GM23338 (cell line): ENCODE results near the gene OR2G2.

Source experiments
- CREB1 ChIP-seq: fragments of 250-450 bp; sonication (Bioruptor Pico); IDR thresholded peaks from 2 replicates; pipeline ENCODE4 v1.5.0; 2020; ENCODE audit warnings: low read depth, mild to moderate bottlenecking, moderate library complexity
- EZH2 ChIP-seq: fragments of 200-600 bp; sonication (generic); IDR thresholded peaks from one replicate; pipeline ENCODE4 v1.8.0; 2017; ENCODE audit warnings: antibody characterized with exemption, mild to moderate bottlenecking, low read depth; ENCODE audit not compliant: unreplicated experiment
- EZH2phosphoT487 ChIP-seq: fragments of 200-600 bp; sonication (generic); IDR thresholded peaks from one replicate; pipeline ENCODE4 v1.8.1; 2018; ENCODE audit warnings: antibody characterized with exemption; ENCODE audit not compliant: unreplicated experiment
- JUNB ChIP-seq: IDR thresholded peaks from one replicate; pipeline ENCODE4 v1.6.1; 2016; ENCODE audit warnings: antibody characterized with exemption; ENCODE audit not compliant: unreplicated experiment
- NANOG ChIP-seq: IDR thresholded peaks from 2 replicates; pipeline ENCODE4 v1.6.1; 2016; ENCODE audit warnings: antibody characterized with exemption, borderline replicate concordance
- POLR2AphosphoS5 ChIP-seq: IDR thresholded peaks from 2 replicates; pipeline ENCODE4 v1.6.1; 2016; ENCODE audit warnings: antibody characterized with exemption, low read depth
- ZNF114 ChIP-seq: fragments of 250-450 bp; sonication (Bioruptor Pico); IDR thresholded peaks from 2 replicates; pipeline ENCODE4 v1.5.0; 2020; ENCODE audit warnings: mild to moderate bottlenecking, moderate library complexity
- TF ChIP-seq, protein P1 (sequence below), 2 experiments: fragments of 200-600 bp in 1 of 2; sonication (generic) in 1 of 2; conservative IDR thresholded peaks; 2 replicates each; pipeline versions ENCODE4 v1.5.1 to v1.6.1; 2016 to 2017; ENCODE audit warnings: antibody characterized with exemption in 2 of 2, low read depth in 2 of 2, mild to moderate bottlenecking in 2 of 2, moderate library complexity in 1 of 2
- TF ChIP-seq, protein P2 (sequence below): IDR thresholded peaks from one replicate; pipeline ENCODE4 v1.6.1; 2018; ENCODE audit warnings: antibody characterized with exemption; ENCODE audit not compliant: unreplicated experiment

- TF ChIP-seq EZH2 (no peak), CREB1 (CRISPR knock-in tag) (no peak), EZH2phosphoT487 (no peak), POLR2AphosphoS5 (no peak), JUNB (no peak), NANOG (no peak), ZNF114 (no peak)
- TF ChIP-seq, protein P1, sequence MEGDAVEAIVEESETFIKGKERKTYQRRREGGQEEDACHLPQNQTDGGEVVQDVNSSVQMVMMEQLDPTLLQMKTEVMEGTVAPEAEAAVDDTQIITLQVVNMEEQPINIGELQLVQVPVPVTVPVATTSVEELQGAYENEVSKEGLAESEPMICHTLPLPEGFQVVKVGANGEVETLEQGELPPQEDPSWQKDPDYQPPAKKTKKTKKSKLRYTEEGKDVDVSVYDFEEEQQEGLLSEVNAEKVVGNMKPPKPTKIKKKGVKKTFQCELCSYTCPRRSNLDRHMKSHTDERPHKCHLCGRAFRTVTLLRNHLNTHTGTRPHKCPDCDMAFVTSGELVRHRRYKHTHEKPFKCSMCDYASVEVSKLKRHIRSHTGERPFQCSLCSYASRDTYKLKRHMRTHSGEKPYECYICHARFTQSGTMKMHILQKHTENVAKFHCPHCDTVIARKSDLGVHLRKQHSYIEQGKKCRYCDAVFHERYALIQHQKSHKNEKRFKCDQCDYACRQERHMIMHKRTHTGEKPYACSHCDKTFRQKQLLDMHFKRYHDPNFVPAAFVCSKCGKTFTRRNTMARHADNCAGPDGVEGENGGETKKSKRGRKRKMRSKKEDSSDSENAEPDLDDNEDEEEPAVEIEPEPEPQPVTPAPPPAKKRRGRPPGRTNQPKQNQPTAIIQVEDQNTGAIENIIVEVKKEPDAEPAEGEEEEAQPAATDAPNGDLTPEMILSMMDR (conservative IDR thresholded peaks at IDR 0.05; ENCODE audit: low read depth in 2 of 2): no peak
- TF ChIP-seq, protein P2, sequence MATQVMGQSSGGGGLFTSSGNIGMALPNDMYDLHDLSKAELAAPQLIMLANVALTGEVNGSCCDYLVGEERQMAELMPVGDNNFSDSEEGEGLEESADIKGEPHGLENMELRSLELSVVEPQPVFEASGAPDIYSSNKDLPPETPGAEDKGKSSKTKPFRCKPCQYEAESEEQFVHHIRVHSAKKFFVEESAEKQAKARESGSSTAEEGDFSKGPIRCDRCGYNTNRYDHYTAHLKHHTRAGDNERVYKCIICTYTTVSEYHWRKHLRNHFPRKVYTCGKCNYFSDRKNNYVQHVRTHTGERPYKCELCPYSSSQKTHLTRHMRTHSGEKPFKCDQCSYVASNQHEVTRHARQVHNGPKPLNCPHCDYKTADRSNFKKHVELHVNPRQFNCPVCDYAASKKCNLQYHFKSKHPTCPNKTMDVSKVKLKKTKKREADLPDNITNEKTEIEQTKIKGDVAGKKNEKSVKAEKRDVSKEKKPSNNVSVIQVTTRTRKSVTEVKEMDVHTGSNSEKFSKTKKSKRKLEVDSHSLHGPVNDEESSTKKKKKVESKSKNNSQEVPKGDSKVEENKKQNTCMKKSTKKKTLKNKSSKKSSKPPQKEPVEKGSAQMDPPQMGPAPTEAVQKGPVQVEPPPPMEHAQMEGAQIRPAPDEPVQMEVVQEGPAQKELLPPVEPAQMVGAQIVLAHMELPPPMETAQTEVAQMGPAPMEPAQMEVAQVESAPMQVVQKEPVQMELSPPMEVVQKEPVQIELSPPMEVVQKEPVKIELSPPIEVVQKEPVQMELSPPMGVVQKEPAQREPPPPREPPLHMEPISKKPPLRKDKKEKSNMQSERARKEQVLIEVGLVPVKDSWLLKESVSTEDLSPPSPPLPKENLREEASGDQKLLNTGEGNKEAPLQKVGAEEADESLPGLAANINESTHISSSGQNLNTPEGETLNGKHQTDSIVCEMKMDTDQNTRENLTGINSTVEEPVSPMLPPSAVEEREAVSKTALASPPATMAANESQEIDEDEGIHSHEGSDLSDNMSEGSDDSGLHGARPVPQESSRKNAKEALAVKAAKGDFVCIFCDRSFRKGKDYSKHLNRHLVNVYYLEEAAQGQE: no peak
These were observed at the start of gene OR2G2 for GRCh38 chr1:247588060-247588459.
